Stomach (tissue), 9 donors: Measurements from ENCODE around the gene NLRP3. TPM values are rescaled to one million over a fixed set of nuclear protein-coding genes. Genes with fewer than 3 reads are reported as not detected.
"Not testable (repeated sequence)": the region's sequence is repeated elsewhere in the genome, so short reads cannot be mapped to it uniquely, and the experiment has no call there.

Experiments used
- DNase-seq, 2 donors: peaks; one replicate each; pipeline versions ENCODE4 v3.0.0 to v3.0.0-alpha.2; 2013 to 2019
- H3K27ac ChIP-seq, 5 donors: fragments of 200-600 bp in 4 of 5; sonication (generic) in 4 of 5; one replicate each; pipeline ENCODE4 v1.5.1; 2013 to 2019; ENCODE audit warnings: mild to moderate bottlenecking in 1 of 5, moderate library complexity in 1 of 5
- H3K27me3 ChIP-seq, 3 donors: fragments of 200-600 bp; sonication (generic); one replicate each; pipeline ENCODE4 v1.5.1; 2017 to 2019; ENCODE audit warnings: mixed run types in 1 of 3
- H3K36me3 ChIP-seq, 4 donors: fragments of 200-600 bp; sonication (generic); 1 replicate in 3 of 4; 2 replicates in 1 of 4; pipeline ENCODE4 v1.5.1; 2016 to 2019
- H3K4me1 ChIP-seq, 4 donors: fragments of 200-600 bp; sonication (generic); one replicate each; pipeline ENCODE4 v1.5.1; 2016 to 2019
- H3K4me3 ChIP-seq, 4 donors: fragments of 200-600 bp; sonication (generic) in 3 of 4; one replicate each; pipeline ENCODE4 v1.5.1; 2016 to 2019; ENCODE audit warnings: mild to moderate bottlenecking in 1 of 4
- H3K9me3 ChIP-seq, 4 donors: fragments of 200-600 bp; sonication (generic); one replicate each; pipeline ENCODE4 v1.5.1; 2016 to 2019
- CTCF ChIP-seq, 7 experiments: fragments of 450-650 bp in 4 of 7; fragments of 200-600 bp in 3 of 7; sonication (generic) in 3 of 7; IDR thresholded peaks; one replicate each; pipeline ENCODE4 v1.5.1; 2016 to 2019; ENCODE audit warnings: antibody characterized with exemption in 7 of 7, control low read depth in 2 of 7, mild to moderate bottlenecking in 1 of 7
- EP300 ChIP-seq: sonication (generic); formaldehyde crosslinking; IDR thresholded peaks from one replicate; pipeline ENCODE4 v1.6.1; 2017; ENCODE audit warnings: antibody characterized with exemption
- POLR2A ChIP-seq, 4 donors: fragments of 450-650 bp; IDR thresholded peaks; one replicate each; pipeline ENCODE4 v1.6.1; 2016; ENCODE audit warnings: antibody characterized with exemption in 4 of 4, control low read depth in 2 of 4, mild to moderate bottlenecking in 1 of 4, moderate library complexity in 1 of 4
- POLR2AphosphoS5 ChIP-seq, 3 donors: sonication (generic); formaldehyde crosslinking; IDR thresholded peaks; one replicate each; pipeline ENCODE4 v1.6.1; 2016; ENCODE audit warnings: antibody characterized with exemption in 3 of 3
- WGBS, 5 donors: extraction: QIAGEN DNeasy Blood & Tissue Kit in 3 of 5; methylation state at CpG; one replicate each; pipeline versions ENCODE4 v1.1.5 to v1.1.7; 2013 to 2018; 5-methylcytosine and 5-hydroxymethylcytosine counted together
- intact Hi-C: fragments of 100-400 bp; cut with DNase I; formaldehyde crosslinking; loops from one replicate; pipeline ENCODE4 v1.15.1; 2023; ENCODE audit warnings: low total_unique reads
- polyA plus RNA-seq, 3 donors: library from polyadenylated mRNA; stranded (reverse); fragments of 200-250 nt; gene quantifications; one replicate each; pipeline ENCODE4 v1.2.3, GENCODE V29; 2013
- total RNA-seq, 5 donors: library from RNA; depleted of rRNA; stranded (reverse); fragments of >200 nt; gene quantifications; one replicate each; pipeline versions ENCODE4 v1.1.0 to v1.2.3, GENCODE V29; 2014 to 2016
- donor health status: healthy with polysubstance abuse.
- donor health status: Bipolar disorder and iron deficiency.
- donor health status: healthy.

Gene NLRP3
- total and polyA plus RNA-seq, 8 donors = under 0.01 to 5.5 (median 2.0) TPM; not detected in 1

GRCh38 chr1:247474367-247474766, 58.4 kb downstream of the NLRP3 start:
- WGBS, 5 donors = 75 to 92% (median 83%) methylated on average over 3 of the region's 3 CpGs
- Histone ChIP-seq H3K9me3 (no peaks in the 10 kb centered on the region), H3K4me3 (no peak overlapping the region), H3K27me3 (no peaks in the 10 kb centered on the region), H3K4me1 (no peaks in the 10 kb centered on the region), H3K36me3 (no peaks in the 10 kb centered on the region), H3K27ac (no peak overlapping the region)
- TF ChIP-seq CTCF (IDR thresholded peaks at IDR 0.05) (no peak), EP300 (no peak), POLR2AphosphoS5 (IDR thresholded peaks at IDR 0.05) (no peak)
- intact Hi-C loops = loop anchor here (10.0 kb wide), 1 partner anchor 90 kb away; no protein-coding TSS in a partner anchor
- DNase-seq = no peak

DNA sequence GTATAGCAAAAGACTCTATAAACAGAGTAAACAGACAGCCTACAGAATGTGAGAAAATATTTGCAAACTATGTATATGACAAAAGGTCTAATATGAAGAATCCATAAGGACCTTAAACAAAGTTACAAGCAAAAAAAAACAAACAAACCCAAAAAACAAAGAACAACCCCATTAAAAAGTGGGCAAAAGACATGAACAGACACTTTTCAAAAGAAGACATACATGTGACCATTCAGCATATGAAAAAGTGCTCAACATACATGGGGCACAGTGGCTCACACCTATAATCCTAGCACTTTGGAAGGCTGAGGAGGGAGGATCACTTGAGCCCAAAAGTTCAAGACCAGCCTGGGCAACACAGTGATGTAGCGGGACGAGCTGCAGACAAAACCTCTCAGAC, 59.8 kb downstream of the NLRP3 start:
- WGBS, 5 donors = 83 to 100% (median 93%) methylated on average over 2 of the region's 2 CpGs
- no peaks in the 10 kb centered on the region for H3K27me3 ChIP-seq
- H3K4me3 ChIP-seq = no peak overlapping the region
- no peaks in the 10 kb centered on the region for H3K4me1 ChIP-seq
- intact Hi-C loops = loop anchor here (10.0 kb wide), 1 partner anchor 91 kb away; no protein-coding TSS in a partner anchor
- H3K9me3 ChIP-seq = no peaks in the 10 kb centered on the region
- no peak for DNase-seq
- no peak overlapping the region for H3K27ac ChIP-seq
- TF ChIP-seq EP300 (no peak), POLR2AphosphoS5 (IDR thresholded peaks at IDR 0.05) (no peak), POLR2A (IDR thresholded peaks at IDR 0.05) (no peak)
- no peaks in the 10 kb centered on the region for H3K36me3 ChIP-seq

- H3K4me3 ChIP-seq, H3K27me3 ChIP-seq, H3K9me3 ChIP-seq, DNase-seq, H3K27ac ChIP-seq, H3K4me1 ChIP-seq, H3K36me3 ChIP-seq: not testable (repeated sequence)
- 84 to 92% (median 90%) methylated on average over 6 of the region's 6 CpGs for WGBS, 5 donors
- intact Hi-C loops = loop anchor here (10.0 kb wide), 1 partner anchor 92 kb away; no protein-coding TSS in a partner anchor
These were observed 60.5 kb downstream of the NLRP3 start for GRCh38 chr1:247476328-247477058.

DNA sequence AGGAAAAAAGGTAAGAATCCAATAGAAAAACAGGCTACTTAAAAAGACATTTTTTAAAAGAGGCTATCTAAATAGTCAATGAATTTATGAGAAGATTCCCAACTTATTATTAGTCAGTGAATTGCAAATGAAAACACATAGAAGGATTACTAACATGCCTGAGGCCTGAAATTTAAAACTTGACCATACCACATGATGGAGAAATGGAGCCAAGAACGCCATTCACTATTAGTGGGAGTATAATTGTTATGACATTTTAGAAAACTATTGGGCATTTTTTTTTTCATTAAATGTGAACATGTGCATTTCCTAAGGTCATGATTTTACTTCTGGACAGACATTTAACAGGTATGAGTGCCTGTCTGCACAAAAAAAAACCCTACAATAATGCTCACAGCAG, 66.8 kb downstream of the NLRP3 start:
- no peak for TF ChIP-seq CTCF (IDR thresholded peaks at IDR 0.05)
- TF ChIP-seq EP300 = no peak
- no peak for TF ChIP-seq POLR2AphosphoS5 (IDR thresholded peaks at IDR 0.05)
- TF ChIP-seq POLR2A (IDR thresholded peaks at IDR 0.05) = no peak
- Histone ChIP-seq H3K27ac (no peak overlapping the region), H3K4me1 (no peaks in the 10 kb centered on the region), H3K9me3 (no peaks in the 10 kb centered on the region), H3K4me3 (no peak overlapping the region), H3K36me3 (no peaks in the 10 kb centered on the region), H3K27me3 (no peaks in the 10 kb centered on the region)
- intact Hi-C loops = no loop called here
- WGBS, 5 donors = 75 to 84% (median 78%) methylated on average over 1 of the region's 1 CpG
- no peak for DNase-seq

DNA sequence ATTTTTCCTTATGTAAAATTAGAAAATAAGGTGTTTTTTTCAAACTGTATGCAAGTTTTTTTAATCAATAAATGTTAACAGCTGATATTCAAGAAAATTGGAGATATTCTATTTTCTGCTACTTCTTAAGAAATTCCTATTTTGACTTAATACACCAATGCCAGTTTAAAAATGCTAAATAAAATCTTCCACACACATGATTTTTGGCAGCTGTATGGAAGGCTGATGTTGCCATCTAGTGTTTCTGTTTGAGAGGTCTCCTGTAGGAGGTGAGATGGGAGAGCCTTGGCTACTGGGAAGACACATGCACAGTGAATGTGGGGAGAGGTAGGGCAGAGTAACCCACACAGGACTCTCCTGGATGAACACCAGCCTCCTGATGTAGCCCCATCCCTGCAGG, 71.1 kb downstream of the NLRP3 start:
- no peak overlapping the region for H3K4me3 ChIP-seq
- no peak overlapping the region for H3K27ac ChIP-seq
- H3K4me1 ChIP-seq = no peaks in the 10 kb centered on the region
- H3K36me3 ChIP-seq = no peaks in the 10 kb centered on the region
- peak in 1 of 2 donors; percentile 75 for DNase-seq
- TF ChIP-seq POLR2AphosphoS5 (IDR thresholded peaks at IDR 0.05) = no peak
- TF ChIP-seq CTCF (IDR thresholded peaks at IDR 0.05) = peak in 2 of 7 experiments; percentile 13 to 55
- no peak for TF ChIP-seq POLR2A (IDR thresholded peaks at IDR 0.05)
- no peaks in the 10 kb centered on the region for H3K27me3 ChIP-seq
- no peaks in the 10 kb centered on the region for H3K9me3 ChIP-seq
- intact Hi-C loops = no loop called here
